Mesendoderm (in vitro differentiated cells): ENCODE measurements around the gene GPR176.

Experiments used
- DNase-seq: peaks from one replicate; pipeline ENCODE4 v3.0.0; 2013
- H2AK5ac ChIP-seq: 2 replicates; pipeline ENCODE4 v1.6.1; 2013; ENCODE audit warnings: low read length, inconsistent platforms
- H2BK120ac ChIP-seq: 2 replicates; pipeline ENCODE4 v1.6.1; 2013; ENCODE audit warnings: low read depth, mild to moderate bottlenecking, low read length, moderate library complexity, mixed read lengths
- H2BK15ac ChIP-seq: replicated peaks from 2 replicates; pipeline ENCODE4 v1.6.1; 2013; ENCODE audit warnings: low read depth, mild to moderate bottlenecking, moderate library complexity
- H2BK5ac ChIP-seq: 2 replicates; pipeline ENCODE4 v1.6.1; 2013; ENCODE audit warnings: low read length, inconsistent platforms
- H3K18ac ChIP-seq: 2 replicates; pipeline ENCODE4 v1.6.1; 2013; ENCODE audit warnings: mild to moderate bottlenecking, low read length, mixed read lengths
- H3K23ac ChIP-seq: one replicate; pipeline ENCODE4 v1.6.1; 2013; ENCODE audit warnings: low read length
- H3K27ac ChIP-seq: 2 replicates; pipeline ENCODE4 v1.5.1; 2013; ENCODE audit warnings: low read depth, mild to moderate bottlenecking, inconsistent platforms, low read length, moderate library complexity
- H3K27me3 ChIP-seq: 2 replicates; pipeline ENCODE4 v1.6.1; 2013; ENCODE audit warnings: low read length, control low read depth, mild to moderate bottlenecking, inconsistent platforms; ENCODE audit not compliant: insufficient read depth, poor library complexity
- H3K36me3 ChIP-seq: 2 replicates; pipeline ENCODE4 v1.6.1; 2013; ENCODE audit warnings: low read length, inconsistent platforms; ENCODE audit not compliant: control insufficient read depth, insufficient read depth
- H3K4ac ChIP-seq: one replicate; pipeline ENCODE4 v1.6.1; 2013; ENCODE audit warnings: low read depth, mild to moderate bottlenecking, low read length, moderate library complexity
- H3K4me1 ChIP-seq: 2 replicates; pipeline ENCODE4 v1.6.1; 2013; ENCODE audit warnings: low read depth, low read length, inconsistent platforms; ENCODE audit not compliant: control insufficient read depth
- H3K4me2 ChIP-seq: 2 replicates; pipeline ENCODE4 v1.6.1; 2013; ENCODE audit warnings: low read length
- H3K4me3 ChIP-seq: 2 replicates; pipeline ENCODE4 v1.5.1; 2013; ENCODE audit warnings: mild to moderate bottlenecking, low read length
- H3K56ac ChIP-seq: one replicate; pipeline ENCODE4 v1.6.1; 2013; ENCODE audit warnings: low read length
- H3K79me1 ChIP-seq: 2 replicates; pipeline ENCODE4 v1.6.1; 2013; ENCODE audit warnings: low read length, inconsistent platforms
- H3K79me2 ChIP-seq: 2 replicates; pipeline ENCODE4 v1.6.1; 2013; ENCODE audit warnings: mild to moderate bottlenecking, low read length; ENCODE audit not compliant: control insufficient read depth, insufficient read depth
- H3K9ac ChIP-seq: 2 replicates; pipeline ENCODE4 v1.6.1; 2013; ENCODE audit warnings: low read length, inconsistent platforms
- H4K5ac ChIP-seq: one replicate; pipeline ENCODE4 v1.6.1; 2013; ENCODE audit warnings: low read length
- H4K8ac ChIP-seq: one replicate; pipeline ENCODE4 v1.6.1; 2013; ENCODE audit warnings: low read depth, mild to moderate bottlenecking, control low read depth, low read length, moderate library complexity
- WGBS: extraction: QIAGEN DNeasy Blood & Tissue Kit; methylation state at CpG from one replicate; pipeline ENCODE4 v1.1.7; 2013; ENCODE audit warnings: low lambda C conversion rate, missing lambda C conversion rate; ENCODE audit not compliant: insufficient coverage; ENCODE audit errors: extremely low coverage; 5-methylcytosine and 5-hydroxymethylcytosine counted together

The GPR176 gene

GRCh38 chr15:39830166-39830565 lies 89.9 kb downstream of the GPR176 start:
- H3K79me2 ChIP-seq: peaks cover 1% of the 10 kb centered on the region
- H3K56ac ChIP-seq: no peak overlapping the region
- H2BK120ac ChIP-seq: no peak overlapping the region
- no peak overlapping the region for H3K18ac ChIP-seq
- no peak overlapping the region for H3K4me2 ChIP-seq
- H4K8ac ChIP-seq: no peak overlapping the region
- no peak overlapping the region for H3K4ac ChIP-seq
- H2BK15ac ChIP-seq: no peak overlapping the region
- H3K36me3 ChIP-seq: no peaks in the 10 kb centered on the region
- WGBS: no CpG with 5 or more reads among the region's 1 CpG
- no peaks in the 10 kb centered on the region for H3K27me3 ChIP-seq
- peaks cover 3% of the 10 kb centered on the region for H3K4me1 ChIP-seq
- H3K79me1 ChIP-seq: no peaks in the 10 kb centered on the region
- H3K27ac ChIP-seq: no peak overlapping the region
- no peak overlapping the region for H2AK5ac ChIP-seq
- no peak overlapping the region for H3K23ac ChIP-seq
- no peak overlapping the region for H2BK5ac ChIP-seq
- H3K9ac ChIP-seq: no peak overlapping the region
- H3K4me3 ChIP-seq: no peak overlapping the region
- DNase-seq: no peak
- no peak overlapping the region for H4K5ac ChIP-seq

- H3K23ac ChIP-seq: no peak overlapping the region
- no peak overlapping the region for H4K8ac ChIP-seq
- no peak overlapping the region for H3K27ac ChIP-seq
- H4K5ac ChIP-seq: no peak overlapping the region
- H3K4me3 ChIP-seq: no peak overlapping the region
- WGBS: no CpG with 5 or more reads among the region's 6 CpGs
- no peak overlapping the region for H3K56ac ChIP-seq
- no peak overlapping the region for H3K18ac ChIP-seq
- H3K4me2 ChIP-seq: no peak overlapping the region
- H3K4me1 ChIP-seq: peaks cover 3% of the 10 kb centered on the region
- H2AK5ac ChIP-seq: no peak overlapping the region
- H3K4ac ChIP-seq: no peak overlapping the region
- no peak overlapping the region for H2BK5ac ChIP-seq
- H3K36me3 ChIP-seq: no peaks in the 10 kb centered on the region
- no peak overlapping the region for H2BK15ac ChIP-seq
- no peak overlapping the region for H3K9ac ChIP-seq
- DNase-seq: peak; percentile 45
- H3K79me2 ChIP-seq: peaks cover 1% of the 10 kb centered on the region
- H2BK120ac ChIP-seq: no peak overlapping the region
- no peaks in the 10 kb centered on the region for H3K27me3 ChIP-seq
- H3K79me1 ChIP-seq: no peaks in the 10 kb centered on the region
These were observed 91.6 kb downstream of the GPR176 start for GRCh38 chr15:39828374-39828931.

GRCh38 chr15:39826975-39827374 lies 93.1 kb downstream of the GPR176 start:
- no CpG with 5 or more reads among the region's 2 CpGs for WGBS
- H3K27ac ChIP-seq: no peak overlapping the region
- no peak overlapping the region for H2BK120ac ChIP-seq
- H3K4me3 ChIP-seq: no peak overlapping the region
- no peaks in the 10 kb centered on the region for H3K36me3 ChIP-seq
- no peak overlapping the region for H3K18ac ChIP-seq
- H3K27me3 ChIP-seq: no peaks in the 10 kb centered on the region
- H3K23ac ChIP-seq: no peak overlapping the region
- H4K5ac ChIP-seq: no peak overlapping the region
- no peak overlapping the region for H2BK15ac ChIP-seq
- no peak overlapping the region for H3K56ac ChIP-seq
- no peak overlapping the region for H3K9ac ChIP-seq
- H3K4me2 ChIP-seq: no peak overlapping the region
- DNase-seq: no peak
- no peak overlapping the region for H2BK5ac ChIP-seq
- H3K79me2 ChIP-seq: no peaks in the 10 kb centered on the region
- H4K8ac ChIP-seq: no peak overlapping the region
- no peak overlapping the region for H3K4ac ChIP-seq
- H3K4me1 ChIP-seq: peaks cover 3% of the 10 kb centered on the region
- no peaks in the 10 kb centered on the region for H3K79me1 ChIP-seq
- no peak overlapping the region for H2AK5ac ChIP-seq

GRCh38 chr15:39823634-39824033 lies 96.4 kb downstream of the GPR176 start:
- Histone ChIP-seq H3K4ac (no peak overlapping the region), H3K9ac (no peak overlapping the region), H2BK120ac (no peak overlapping the region), H3K36me3 (no peaks in the 10 kb centered on the region), H4K5ac (no peak overlapping the region), H3K56ac (no peak overlapping the region), H2BK15ac (no peak overlapping the region), H2AK5ac (no peak overlapping the region), H3K4me3 (no peak overlapping the region), H3K23ac (no peak overlapping the region), H2BK5ac (no peak overlapping the region), H3K27ac (no peak overlapping the region), H3K4me2 (no peak overlapping the region), H3K18ac (no peak overlapping the region), H3K79me1 (no peaks in the 10 kb centered on the region), H4K8ac (no peak overlapping the region), H3K4me1 (peaks cover 3% of the 10 kb centered on the region), H3K27me3 (no peaks in the 10 kb centered on the region), H3K79me2 (no peaks in the 10 kb centered on the region)
- no CpG with 5 or more reads among the region's 2 CpGs for WGBS
- DNase-seq: no peak

GRCh38 chr15:39820050-39820602 lies 99.9 kb downstream of the GPR176 start:
- no peak overlapping the region for H3K9ac ChIP-seq
- H3K4me2 ChIP-seq: no peak overlapping the region
- no peaks in the 10 kb centered on the region for H3K4me1 ChIP-seq
- no peak overlapping the region for H3K18ac ChIP-seq
- H3K79me2 ChIP-seq: no peaks in the 10 kb centered on the region
- H2BK120ac ChIP-seq: no peak overlapping the region
- no peaks in the 10 kb centered on the region for H3K36me3 ChIP-seq
- no peaks in the 10 kb centered on the region for H3K79me1 ChIP-seq
- H2BK15ac ChIP-seq: no peak overlapping the region
- H4K5ac ChIP-seq: no peak overlapping the region
- no peak overlapping the region for H3K4me3 ChIP-seq
- H3K23ac ChIP-seq: no peak overlapping the region
- H2BK5ac ChIP-seq: no peak overlapping the region
- H3K56ac ChIP-seq: no peak overlapping the region
- H3K27ac ChIP-seq: no peak overlapping the region
- no peak overlapping the region for H4K8ac ChIP-seq
- H3K27me3 ChIP-seq: no peaks in the 10 kb centered on the region
- no CpG with 5 or more reads among the region's 3 CpGs for WGBS
- DNase-seq: no peak
- no peak overlapping the region for H3K4ac ChIP-seq
- H2AK5ac ChIP-seq: no peak overlapping the region

- no peak overlapping the region for H2BK5ac ChIP-seq
- H3K27me3 ChIP-seq: no peaks in the 10 kb centered on the region
- no peak overlapping the region for H3K56ac ChIP-seq
- H2BK120ac ChIP-seq: no peak overlapping the region
- H3K79me2 ChIP-seq: no peaks in the 10 kb centered on the region
- no peak overlapping the region for H3K27ac ChIP-seq
- H3K4ac ChIP-seq: no peak overlapping the region
- H4K8ac ChIP-seq: no peak overlapping the region
- H2AK5ac ChIP-seq: no peak overlapping the region
- no peak overlapping the region for H3K9ac ChIP-seq
- no peak overlapping the region for H3K18ac ChIP-seq
- DNase-seq: no peak
- no peaks in the 10 kb centered on the region for H3K4me1 ChIP-seq
- WGBS: no CpG with 5 or more reads among the region's 3 CpGs
- no peak overlapping the region for H3K23ac ChIP-seq
- H4K5ac ChIP-seq: no peak overlapping the region
- H3K36me3 ChIP-seq: no peaks in the 10 kb centered on the region
- H3K79me1 ChIP-seq: no peaks in the 10 kb centered on the region
- H3K4me3 ChIP-seq: no peak overlapping the region
- no peak overlapping the region for H2BK15ac ChIP-seq
- H3K4me2 ChIP-seq: no peak overlapping the region
These were observed 100.5 kb downstream of the GPR176 start for GRCh38 chr15:39819533-39819932.
